Tibial nerve (tissue), 4 donors: ENCODE measurements around the gene MAPK8IP3. TPM values are rescaled to one million over a fixed set of nuclear protein-coding genes. Genes with fewer than 3 reads are reported as not detected.
"Not testable (repeated sequence)": the region's sequence is repeated elsewhere in the genome, so short reads cannot be mapped to it uniquely, and the experiment has no call there.

Experiments used
- DNase-seq, 2 donors: peaks; one replicate each; pipeline ENCODE4 v3.0.0-alpha.2; 2019; ENCODE audit warnings: low spot score in 2 of 2
- H3K27ac ChIP-seq, 4 donors: fragments of 200-600 bp; sonication (generic) in 3 of 4; one replicate each; pipeline ENCODE4 v1.5.1; 2017 to 2019; ENCODE audit warnings: mild to moderate bottlenecking in 1 of 4
- H3K27me3 ChIP-seq, 2 donors: fragments of 200-600 bp; sonication (generic) in 1 of 2; one replicate each; pipeline versions ENCODE4 v1.5.1 to v1.6.0; 2017 to 2019
- H3K36me3 ChIP-seq, 3 donors: fragments of 200-600 bp; sonication (generic); one replicate each; pipeline ENCODE4 v1.5.1; 2018 to 2019
- H3K4me1 ChIP-seq, 4 donors: fragments of 200-600 bp; sonication (generic) in 3 of 4; one replicate each; pipeline ENCODE4 v1.5.1; 2017 to 2019
- H3K4me3 ChIP-seq, 4 donors: fragments of 200-600 bp; sonication (generic) in 3 of 4; one replicate each; pipeline ENCODE4 v1.5.1; 2017 to 2019; ENCODE audit warnings: mild to moderate bottlenecking in 1 of 4, moderate library complexity in 1 of 4
- H3K9me3 ChIP-seq, 4 donors: fragments of 200-600 bp; sonication (generic) in 3 of 4; one replicate each; pipeline ENCODE4 v1.5.1; 2017 to 2019
- CTCF ChIP-seq, 5 experiments: fragments of 200-600 bp in 3 of 5; fragments of 450-650 bp in 2 of 5; sonication (generic) in 3 of 5; IDR thresholded peaks; one replicate each; pipeline ENCODE4 v1.5.1; 2016 to 2019; ENCODE audit warnings: antibody characterized with exemption in 5 of 5, mild to moderate bottlenecking in 3 of 5, moderate library complexity in 2 of 5
- EP300 ChIP-seq, 2 donors: sonication (generic); formaldehyde crosslinking; IDR thresholded peaks; one replicate each; pipeline ENCODE4 v1.6.1; 2017; ENCODE audit warnings: antibody characterized with exemption in 2 of 2, mild to moderate bottlenecking in 1 of 2
- POLR2A ChIP-seq, 2 donors: fragments of 450-650 bp; IDR thresholded peaks; one replicate each; pipeline ENCODE4 v1.6.1; 2017; ENCODE audit warnings: antibody characterized with exemption in 2 of 2, mild to moderate bottlenecking in 2 of 2, moderate library complexity in 2 of 2
- WGBS, 2 donors: methylation state at CpG; one replicate each; pipeline ENCODE4 v1.1.5; 2018; 5-methylcytosine and 5-hydroxymethylcytosine counted together
- total RNA-seq, 4 donors: library from RNA; depleted of rRNA; stranded (reverse); fragments of >200 nt; gene quantifications; one replicate each; pipeline ENCODE4 v1.1.0, GENCODE V29; 2016

Gene MAPK8IP3
- total RNA-seq, 4 donors from 2014 or later = 92.6 to 188 (median 99.5) TPM

GRCh38 chr16:1715220-1715619 is 9.2 kb downstream of the MAPK8IP3 start:
- Histone ChIP-seq H3K27ac (no peak overlapping the region), H3K4me1 (peaks cover 0 to 31% (median 9%) of the 10 kb centered on the region in 4 donors), H3K4me3 (no peak overlapping the region), H3K36me3 (peaks cover 0 to 5% (median 0%) of the 10 kb centered on the region in 3 donors), H3K9me3 (no peaks in the 10 kb centered on the region), H3K27me3 (no peaks in the 10 kb centered on the region)
- WGBS, 2 donors = 86 to 91% methylated on average over 12 of the region's 12 CpGs
- TF ChIP-seq POLR2A (IDR thresholded peaks at IDR 0.05) (no peak), EP300 (IDR thresholded peaks at IDR 0.05) (no peak), CTCF (IDR thresholded peaks at IDR 0.05) (no peak)
- no peak for DNase-seq

GRCh38 chr16:1718236-1718635 is 12.2 kb downstream of the MAPK8IP3 start:
- not testable (repeated sequence) for H3K9me3 ChIP-seq, H3K27ac ChIP-seq, H3K4me3 ChIP-seq, H3K36me3 ChIP-seq, DNase-seq, H3K27me3 ChIP-seq
- H3K4me1 ChIP-seq = peaks cover 0 to 43% (median 26%) of the 10 kb centered on the region in 4 donors
- 86 to 93% methylated on average over 10 of the region's 10 CpGs for WGBS, 2 donors

DNA sequence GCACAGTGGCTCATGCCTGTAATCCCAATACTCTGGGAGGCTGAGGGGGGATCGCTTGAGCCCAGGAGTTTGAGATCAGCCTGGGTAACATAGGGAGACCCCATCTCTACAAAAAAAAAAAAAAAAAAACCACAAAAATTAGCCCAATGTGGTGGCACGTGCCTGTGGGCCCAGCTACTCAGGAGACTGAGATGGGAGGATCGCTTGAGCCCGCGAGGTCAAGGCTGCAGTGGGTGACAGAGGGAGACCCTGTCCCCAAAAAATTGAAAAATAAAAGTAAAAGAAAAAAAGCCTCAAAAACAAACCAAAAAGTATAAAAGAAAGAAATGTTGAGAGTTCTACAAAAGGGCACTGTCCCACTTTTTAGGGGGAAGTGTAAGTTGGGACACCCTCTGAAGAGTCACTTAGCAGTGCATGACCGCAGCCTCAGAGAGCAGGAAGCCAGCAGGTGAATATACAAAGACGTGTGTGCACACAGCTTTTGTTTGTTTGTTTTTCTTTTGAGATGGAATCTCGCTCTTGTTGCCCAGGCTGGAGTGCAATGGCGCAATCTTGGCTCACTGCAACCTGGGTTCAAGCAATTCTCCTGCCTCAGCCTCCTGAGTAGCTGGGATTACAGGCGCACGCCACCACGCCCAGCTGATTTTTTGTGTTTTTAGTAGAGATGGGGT is 13.7 kb downstream of the MAPK8IP3 start:
- 80 to 82% methylated on average over 12 of the region's 12 CpGs for WGBS, 2 donors

DNA sequence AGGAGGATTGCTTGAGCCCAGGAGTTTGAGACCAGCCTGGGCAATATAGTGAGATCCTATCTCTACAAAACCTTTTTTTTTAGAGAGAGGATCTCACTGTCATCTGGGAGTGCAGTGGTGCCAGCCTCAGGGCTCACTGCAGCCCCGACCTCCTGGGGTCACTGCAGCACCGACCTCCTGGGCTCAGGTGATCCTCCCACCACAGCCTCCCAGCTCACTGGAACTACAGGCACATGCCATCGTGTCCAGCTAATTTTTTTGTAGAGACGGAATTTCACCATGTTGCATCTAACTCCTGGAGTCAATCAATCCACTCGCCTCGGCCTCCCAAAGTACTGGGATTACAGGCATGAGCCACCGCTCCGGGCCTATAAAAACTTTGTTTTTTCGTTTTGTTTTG is 15.4 kb downstream of the MAPK8IP3 start:
- H3K9me3 ChIP-seq = no peaks in the 10 kb centered on the region
- 81 to 87% methylated on average over 9 of the region's 9 CpGs for WGBS, 2 donors
- H3K36me3 ChIP-seq = peaks cover 3 to 15% (median 3%) of the 10 kb centered on the region in 3 donors
- DNase-seq = no peak
- TF ChIP-seq EP300 (IDR thresholded peaks at IDR 0.05) = no peak
- TF ChIP-seq POLR2A (IDR thresholded peaks at IDR 0.05) = no peak
- no peak for TF ChIP-seq CTCF (IDR thresholded peaks at IDR 0.05)
- H3K27ac ChIP-seq = peak overlapping the region in 3 of 4 donors; percentile 53 to 80 (median 78)
- H3K4me1 ChIP-seq = peaks cover 0 to 47% (median 34%) of the 10 kb centered on the region in 4 donors
- H3K27me3 ChIP-seq = no peaks in the 10 kb centered on the region
- H3K4me3 ChIP-seq = no peak overlapping the region

More for the DNA sequence above, 13.7 kb downstream of the MAPK8IP3 start:
- not testable (repeated sequence) for DNase-seq, H3K27me3 ChIP-seq, H3K36me3 ChIP-seq, H3K27ac ChIP-seq, H3K9me3 ChIP-seq, H3K4me3 ChIP-seq
- H3K4me1 ChIP-seq = peaks cover 0 to 53% (median 34%) of the 10 kb centered on the region in 4 donors

- peak in 1 of 2 donors; percentile 52 for DNase-seq
- 31 to 40% methylated on average over 6 of the region's 6 CpGs for WGBS, 2 donors
- TF ChIP-seq CTCF (IDR thresholded peaks at IDR 0.05) (peak; percentile 64 to 83 (median 71)), EP300 (IDR thresholded peaks at IDR 0.05) (no peak), POLR2A (IDR thresholded peaks at IDR 0.05) (no peak)
- Histone ChIP-seq H3K27ac (peak overlapping the region; percentile 38 to 80 (median 66)), H3K4me1 (peaks cover 0 to 47% (median 34%) of the 10 kb centered on the region in 4 donors), H3K27me3 (no peaks in the 10 kb centered on the region), H3K36me3 (peaks cover 3 to 36% (median 10%) of the 10 kb centered on the region in 3 donors), H3K9me3 (no peaks in the 10 kb centered on the region), H3K4me3 (no peak overlapping the region)
These were observed 17.6 kb downstream of the MAPK8IP3 start for GRCh38 chr16:1723450-1724147.

DNA sequence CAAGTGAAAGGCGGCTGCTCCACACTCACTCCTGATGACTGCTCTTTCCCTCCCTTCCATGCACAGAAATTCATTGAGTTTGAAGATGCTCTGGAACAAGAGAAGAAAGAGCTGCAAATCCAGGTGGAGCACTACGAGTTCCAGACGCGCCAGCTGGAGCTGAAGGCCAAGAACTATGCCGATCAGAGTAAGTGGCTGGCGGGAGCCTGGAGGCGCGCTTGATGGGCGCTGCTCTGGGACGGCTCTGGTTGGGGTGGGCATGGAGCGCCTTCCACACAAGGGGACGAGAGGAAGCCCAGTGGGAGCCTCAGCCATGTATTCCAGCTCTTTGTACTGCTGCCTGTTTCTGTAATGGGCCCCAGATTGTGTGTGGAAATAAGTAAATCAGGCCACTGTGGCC is 18.5 kb downstream of the MAPK8IP3 start:
- Histone ChIP-seq H3K27ac (peak overlapping the region in 1 of 4 donors; percentile 78), H3K27me3 (no peaks in the 10 kb centered on the region), H3K9me3 (no peaks in the 10 kb centered on the region), H3K36me3 (peaks cover 3 to 45% (median 18%) of the 10 kb centered on the region in 3 donors), H3K4me3 (no peak overlapping the region), H3K4me1 (peaks cover 0 to 47% (median 32%) of the 10 kb centered on the region in 4 donors)
- no peak for DNase-seq
- TF ChIP-seq EP300 (IDR thresholded peaks at IDR 0.05) (no peak), CTCF (IDR thresholded peaks at IDR 0.05) (no peak), POLR2A (IDR thresholded peaks at IDR 0.05) (no peak)
- WGBS, 2 donors = 89 to 90% methylated on average over 12 of the region's 12 CpGs
